ENCODE data around the gene RIC8B.

DNA sequence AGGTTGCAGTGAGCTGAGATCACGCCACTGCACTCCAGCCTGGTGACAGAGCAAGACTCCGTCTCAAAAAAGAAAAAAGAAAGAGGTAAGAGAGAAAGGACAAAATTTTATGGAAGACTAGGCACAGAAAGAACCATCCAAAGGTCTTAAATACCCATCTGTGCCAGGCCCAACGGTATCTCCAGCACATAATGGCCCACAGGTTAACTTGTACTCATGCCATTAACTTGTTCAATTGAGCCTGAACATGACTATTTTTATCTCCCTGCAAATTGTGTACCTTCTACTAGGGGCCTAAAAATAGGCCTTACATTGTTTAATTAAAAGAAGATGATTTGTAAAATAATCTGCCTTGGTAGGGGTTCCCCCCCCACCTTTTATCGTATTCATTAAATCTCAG lies 80.2 kb downstream of the RIC8B start:
- TF ChIP-seq, protein P1, sequence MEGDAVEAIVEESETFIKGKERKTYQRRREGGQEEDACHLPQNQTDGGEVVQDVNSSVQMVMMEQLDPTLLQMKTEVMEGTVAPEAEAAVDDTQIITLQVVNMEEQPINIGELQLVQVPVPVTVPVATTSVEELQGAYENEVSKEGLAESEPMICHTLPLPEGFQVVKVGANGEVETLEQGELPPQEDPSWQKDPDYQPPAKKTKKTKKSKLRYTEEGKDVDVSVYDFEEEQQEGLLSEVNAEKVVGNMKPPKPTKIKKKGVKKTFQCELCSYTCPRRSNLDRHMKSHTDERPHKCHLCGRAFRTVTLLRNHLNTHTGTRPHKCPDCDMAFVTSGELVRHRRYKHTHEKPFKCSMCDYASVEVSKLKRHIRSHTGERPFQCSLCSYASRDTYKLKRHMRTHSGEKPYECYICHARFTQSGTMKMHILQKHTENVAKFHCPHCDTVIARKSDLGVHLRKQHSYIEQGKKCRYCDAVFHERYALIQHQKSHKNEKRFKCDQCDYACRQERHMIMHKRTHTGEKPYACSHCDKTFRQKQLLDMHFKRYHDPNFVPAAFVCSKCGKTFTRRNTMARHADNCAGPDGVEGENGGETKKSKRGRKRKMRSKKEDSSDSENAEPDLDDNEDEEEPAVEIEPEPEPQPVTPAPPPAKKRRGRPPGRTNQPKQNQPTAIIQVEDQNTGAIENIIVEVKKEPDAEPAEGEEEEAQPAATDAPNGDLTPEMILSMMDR (optimal IDR thresholded peaks at IDR 0.05 in 1 of 3, IDR thresholded peaks at IDR 0.05 in 1 of 3, conservative IDR thresholded peaks at IDR 0.05 in 1 of 3; ENCODE audit: extremely low read depth in 1 of 3, insufficient read depth in 2 of 3, low read length in 3 of 3), result no peak
- no peak for TF ChIP-seq EZH2 (IDR thresholded peaks at IDR 0.05; ENCODE audit: low read length)

All from keratinocyte (primary cell).